Measurements from ENCODE around the gene PPARD.

DNA sequence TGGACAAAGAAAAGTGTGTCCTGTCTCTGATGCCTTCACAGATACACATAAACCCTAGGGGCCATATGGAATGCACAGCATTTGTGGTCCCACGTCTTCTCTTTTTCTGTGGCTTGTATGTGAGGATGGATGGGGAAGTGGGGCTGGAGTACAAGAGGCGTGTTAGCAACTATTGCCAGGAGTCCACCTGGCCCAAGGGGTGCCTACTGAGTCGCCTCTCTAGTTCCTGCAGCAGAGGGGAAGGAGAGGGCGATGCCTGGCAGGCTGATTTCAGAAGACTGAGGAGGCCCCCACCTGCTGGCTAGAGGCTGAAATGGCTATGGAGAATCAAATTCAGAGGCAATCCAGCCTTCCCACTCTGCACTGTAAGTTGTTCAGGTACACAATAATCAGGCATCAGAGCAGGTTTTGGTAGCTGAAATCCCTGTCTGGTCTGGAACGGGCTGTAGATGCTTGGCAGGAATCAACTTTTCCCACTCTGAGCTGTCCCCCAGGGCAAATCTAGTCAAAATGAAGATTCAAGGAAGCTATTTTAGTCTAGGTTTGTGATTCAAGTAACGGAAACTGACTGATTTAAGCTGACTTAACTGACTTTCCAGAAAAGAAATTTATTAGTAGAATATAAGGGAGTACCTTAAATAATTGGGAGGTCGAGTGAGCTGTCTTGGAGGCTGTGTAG, 14.9 kb upstream of the PPARD start:
- TF ChIP-seq, protein P1, sequence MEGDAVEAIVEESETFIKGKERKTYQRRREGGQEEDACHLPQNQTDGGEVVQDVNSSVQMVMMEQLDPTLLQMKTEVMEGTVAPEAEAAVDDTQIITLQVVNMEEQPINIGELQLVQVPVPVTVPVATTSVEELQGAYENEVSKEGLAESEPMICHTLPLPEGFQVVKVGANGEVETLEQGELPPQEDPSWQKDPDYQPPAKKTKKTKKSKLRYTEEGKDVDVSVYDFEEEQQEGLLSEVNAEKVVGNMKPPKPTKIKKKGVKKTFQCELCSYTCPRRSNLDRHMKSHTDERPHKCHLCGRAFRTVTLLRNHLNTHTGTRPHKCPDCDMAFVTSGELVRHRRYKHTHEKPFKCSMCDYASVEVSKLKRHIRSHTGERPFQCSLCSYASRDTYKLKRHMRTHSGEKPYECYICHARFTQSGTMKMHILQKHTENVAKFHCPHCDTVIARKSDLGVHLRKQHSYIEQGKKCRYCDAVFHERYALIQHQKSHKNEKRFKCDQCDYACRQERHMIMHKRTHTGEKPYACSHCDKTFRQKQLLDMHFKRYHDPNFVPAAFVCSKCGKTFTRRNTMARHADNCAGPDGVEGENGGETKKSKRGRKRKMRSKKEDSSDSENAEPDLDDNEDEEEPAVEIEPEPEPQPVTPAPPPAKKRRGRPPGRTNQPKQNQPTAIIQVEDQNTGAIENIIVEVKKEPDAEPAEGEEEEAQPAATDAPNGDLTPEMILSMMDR (IDR thresholded peaks at IDR 0.05) = peak; percentile 32 to 72 (median 64)
- TF ChIP-seq POLR2A (IDR thresholded peaks at IDR 0.05) = no peak

Measured in Peyer's patch (tissue), 4 donors.